Liver (tissue), 3 donors: ENCODE measurements around the gene RBPJ.

Source experiments
- ATF3 ChIP-seq: IDR thresholded peaks from 2 replicates; pipeline ENCODE4 v1.6.1; 2016; ENCODE audit warnings: antibody characterized with exemption
- CTCF ChIP-seq: fragments of 150-350 bp; IDR thresholded peaks from 2 replicates; pipeline ENCODE4 v1.5.1; 2017; ENCODE audit warnings: improper control_type of control experiment, low read depth, low read length; ENCODE audit not compliant: missing input control
- EGR1 ChIP-seq, 2 donors: IDR thresholded peaks; 2 replicates each; pipeline ENCODE4 v1.6.1; 2016 to 2018; ENCODE audit warnings: antibody characterized with exemption in 2 of 2, low read depth in 2 of 2
- HNF4A ChIP-seq, 2 donors: conservative IDR thresholded peaks; 2 replicates each; pipeline ENCODE4 v1.6.1; 2016; ENCODE audit warnings: antibody characterized with exemption in 2 of 2, mild to moderate bottlenecking in 2 of 2
- RAD21 ChIP-seq, 2 donors: IDR thresholded peaks; 2 replicates each; pipeline ENCODE4 v1.6.1; 2016; ENCODE audit warnings: antibody characterized with exemption in 2 of 2, mild to moderate bottlenecking in 2 of 2
- SP1 ChIP-seq: IDR thresholded peaks from 2 replicates; pipeline ENCODE4 v1.6.1; 2018; ENCODE audit warnings: antibody characterized with exemption, mild to moderate bottlenecking
- ZBTB33 ChIP-seq: IDR thresholded peaks from 2 replicates; pipeline ENCODE4 v1.6.1; 2016; ENCODE audit warnings: antibody characterized with exemption
- donor health status: healthy.
- donor health status: healthy.

GRCh38 chr4:26431461-26432180, 110.8 kb downstream of the RBPJ start:
- TF ChIP-seq RAD21 (IDR thresholded peaks at IDR 0.05) (no peak), CTCF (no peak), SP1 (no peak), ATF3 (no peak), EGR1 (IDR thresholded peaks at IDR 0.05; ENCODE audit: low read depth in 2 of 2) (no peak), ZBTB33 (no peak), HNF4A (conservative IDR thresholded peaks at IDR 0.05) (no peak)
